ENCODE results near the gene FDCSP.

The FDCSP gene

DNA sequence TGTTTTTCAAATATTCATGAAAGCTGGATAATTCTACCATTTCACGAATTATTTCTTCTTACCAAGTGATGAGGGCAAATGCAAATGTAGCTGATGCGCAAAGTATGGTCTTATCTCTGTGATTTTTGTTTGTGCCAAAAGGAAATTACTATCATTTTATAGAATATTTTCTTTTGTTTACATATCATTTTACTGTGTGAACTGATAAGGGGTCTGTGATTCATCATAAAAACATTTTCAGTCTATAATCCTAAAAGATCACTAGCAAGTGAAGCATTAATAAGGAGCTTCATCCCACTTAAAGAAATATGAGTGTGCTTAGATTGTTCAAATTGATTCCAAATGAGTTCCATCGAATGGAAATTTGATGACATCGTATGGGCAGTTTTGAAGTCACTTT is 17.2 kb downstream of the FDCSP start:
- TF ChIP-seq, protein P1, sequence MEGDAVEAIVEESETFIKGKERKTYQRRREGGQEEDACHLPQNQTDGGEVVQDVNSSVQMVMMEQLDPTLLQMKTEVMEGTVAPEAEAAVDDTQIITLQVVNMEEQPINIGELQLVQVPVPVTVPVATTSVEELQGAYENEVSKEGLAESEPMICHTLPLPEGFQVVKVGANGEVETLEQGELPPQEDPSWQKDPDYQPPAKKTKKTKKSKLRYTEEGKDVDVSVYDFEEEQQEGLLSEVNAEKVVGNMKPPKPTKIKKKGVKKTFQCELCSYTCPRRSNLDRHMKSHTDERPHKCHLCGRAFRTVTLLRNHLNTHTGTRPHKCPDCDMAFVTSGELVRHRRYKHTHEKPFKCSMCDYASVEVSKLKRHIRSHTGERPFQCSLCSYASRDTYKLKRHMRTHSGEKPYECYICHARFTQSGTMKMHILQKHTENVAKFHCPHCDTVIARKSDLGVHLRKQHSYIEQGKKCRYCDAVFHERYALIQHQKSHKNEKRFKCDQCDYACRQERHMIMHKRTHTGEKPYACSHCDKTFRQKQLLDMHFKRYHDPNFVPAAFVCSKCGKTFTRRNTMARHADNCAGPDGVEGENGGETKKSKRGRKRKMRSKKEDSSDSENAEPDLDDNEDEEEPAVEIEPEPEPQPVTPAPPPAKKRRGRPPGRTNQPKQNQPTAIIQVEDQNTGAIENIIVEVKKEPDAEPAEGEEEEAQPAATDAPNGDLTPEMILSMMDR (IDR thresholded peaks at IDR 0.05; ENCODE audit: low read depth, low read length): no peak
- no peak for DNase-seq (ENCODE audit: extremely low read depth, low read depth)

DNA sequence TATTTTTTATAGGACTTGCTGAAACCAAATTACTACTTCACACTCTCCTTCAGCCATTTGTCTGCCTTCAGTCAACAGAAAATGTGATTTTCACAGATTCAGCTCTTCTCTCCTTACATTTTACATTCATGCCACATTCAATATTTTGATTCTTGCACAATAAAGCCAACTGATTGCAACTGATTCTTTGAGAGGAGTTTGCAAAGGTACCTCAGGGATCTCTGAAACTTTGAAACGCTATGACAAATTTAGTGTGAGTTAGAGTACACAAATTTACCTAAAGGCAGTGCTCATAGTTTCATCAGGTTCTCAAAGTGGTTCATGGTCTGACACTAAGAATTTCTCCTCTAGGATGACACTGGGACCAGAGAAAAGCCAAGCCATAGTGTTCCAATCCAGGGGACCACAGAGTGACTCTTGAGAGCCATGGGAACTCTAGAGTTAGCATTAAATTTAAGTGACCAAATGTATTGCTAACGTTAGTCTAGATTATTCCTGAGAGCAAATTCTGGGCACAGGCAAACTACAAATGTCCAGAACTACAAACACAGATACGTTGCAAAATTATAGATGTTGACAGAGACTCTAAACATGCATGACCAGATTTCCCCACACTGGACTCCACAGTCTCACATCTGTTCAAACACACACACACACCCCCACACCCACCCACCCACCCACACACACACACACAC is 25.5 kb downstream of the FDCSP start:
- DNase-seq (ENCODE audit: extremely low read depth, low read depth): no peak
- TF ChIP-seq, protein P1 (IDR thresholded peaks at IDR 0.05; ENCODE audit: low read depth, low read length): no peak

DNA sequence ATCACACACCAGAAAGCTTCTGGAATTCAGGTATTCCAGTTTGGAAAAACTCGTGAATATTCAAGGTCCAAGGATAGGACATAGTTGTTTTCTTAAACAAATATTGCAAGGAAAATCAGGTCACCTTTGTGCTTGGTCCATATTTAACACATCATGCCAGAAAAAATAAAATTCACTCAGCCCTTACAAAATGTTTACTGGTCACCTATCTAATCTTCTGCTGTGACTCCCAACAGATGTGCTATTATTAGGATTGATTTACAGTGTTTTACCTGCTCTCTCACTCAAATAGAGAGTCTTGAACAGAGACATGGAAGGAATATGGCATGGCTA is 26.0 kb downstream of the FDCSP start:
- TF ChIP-seq, protein P1 (IDR thresholded peaks at IDR 0.05; ENCODE audit: low read depth, low read length): no peak

DNA sequence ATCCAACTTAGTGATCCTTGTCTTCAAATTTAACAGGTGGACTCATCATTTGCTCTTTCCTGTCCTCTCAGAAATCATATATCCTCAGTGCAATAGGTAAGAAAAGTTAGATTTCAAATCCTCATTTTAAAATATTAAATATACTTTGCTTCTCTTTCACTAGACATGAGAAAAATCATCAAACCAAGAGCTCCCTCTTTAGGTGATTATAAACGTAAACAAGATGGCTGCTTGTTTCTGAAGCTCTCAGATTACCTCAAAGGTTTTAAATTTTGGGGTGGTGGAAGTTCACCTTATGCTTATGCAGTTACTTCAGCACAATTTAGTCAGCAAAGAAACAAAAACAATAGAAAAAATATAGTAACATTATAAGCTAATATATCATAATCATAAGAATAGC is 43.8 kb downstream of the FDCSP start:
- TF ChIP-seq, protein P1 (IDR thresholded peaks at IDR 0.05; ENCODE audit: low read depth, low read length): no peak
- DNase-seq (ENCODE audit: extremely low read depth, low read depth): no peak

More for the DNA sequence above, 26.0 kb downstream of the FDCSP start:
- no peak for DNase-seq (ENCODE audit: extremely low read depth, low read depth)

DNA sequence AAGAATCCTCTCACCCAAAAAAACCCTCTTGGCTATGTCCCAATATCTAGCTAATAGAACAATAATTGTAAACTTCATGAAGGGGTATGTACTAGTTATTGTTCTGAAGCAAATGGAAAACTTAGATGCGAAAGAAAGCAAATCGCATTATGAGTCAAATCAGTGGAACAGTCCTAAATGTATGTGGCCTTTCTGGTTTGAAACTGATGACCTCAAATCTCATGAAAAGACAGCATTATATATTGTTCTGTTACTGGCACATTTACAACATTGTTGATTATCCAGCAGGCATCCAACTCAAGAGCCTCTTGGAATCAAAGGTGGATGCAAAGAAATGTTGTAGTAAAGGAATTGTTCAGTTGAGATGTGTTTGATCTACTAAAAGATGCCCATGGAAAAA is 51.2 kb downstream of the FDCSP start:
- DNase-seq (ENCODE audit: extremely low read depth, low read depth): no peak
- TF ChIP-seq, protein P1 (IDR thresholded peaks at IDR 0.05; ENCODE audit: low read depth, low read length): no peak

DNA sequence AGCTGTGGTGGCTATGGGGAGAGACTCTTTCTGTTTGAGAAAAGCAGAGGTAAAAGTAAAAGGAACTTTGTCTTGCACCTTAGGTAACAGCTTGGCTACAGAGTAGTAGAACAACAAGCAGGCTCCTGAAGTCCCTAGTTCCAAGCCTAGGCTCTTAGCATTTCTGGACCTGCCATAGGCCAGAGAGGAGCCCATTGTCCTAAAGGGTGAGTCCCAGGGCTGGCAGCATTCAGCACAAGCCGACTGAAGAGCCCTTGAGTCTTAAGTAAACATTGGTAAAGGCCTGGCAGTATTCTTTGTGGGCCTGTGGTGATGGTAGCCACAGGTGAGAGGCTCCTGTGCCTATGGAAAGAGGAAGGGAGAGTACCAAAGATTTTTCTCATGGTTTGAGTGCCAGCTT is 54.6 kb downstream of the FDCSP start:
- no peak for DNase-seq (ENCODE audit: extremely low read depth, low read depth)
- TF ChIP-seq, protein P1 (IDR thresholded peaks at IDR 0.05; ENCODE audit: low read depth, low read length): no peak
